Ascending aorta (tissue), 2 donors: Measurements from ENCODE around the gene TPP2. TPM values are rescaled to one million over a fixed set of nuclear protein-coding genes. Genes with fewer than 3 reads are reported as not detected.

Source experiments
- DNase-seq, 2 donors: peaks; one replicate each; pipeline ENCODE4 v3.0.0-alpha.2; 2019; ENCODE audit warnings: low spot score in 2 of 2
- H3K27ac ChIP-seq, 2 donors: fragments of 200-600 bp; sonication (generic); one replicate each; pipeline ENCODE4 v1.5.1; 2016 to 2017; ENCODE audit warnings: mild to moderate bottlenecking in 1 of 2
- H3K27me3 ChIP-seq: fragments of 200-600 bp; sonication (generic); one replicate; pipeline ENCODE4 v1.5.1; 2017
- H3K36me3 ChIP-seq, 2 donors: fragments of 200-600 bp; sonication (generic); one replicate each; pipeline ENCODE4 v1.5.1; 2016
- H3K4me1 ChIP-seq, 2 donors: fragments of 200-600 bp; sonication (generic); one replicate each; pipeline ENCODE4 v1.5.1; 2016 to 2017; ENCODE audit warnings: mild to moderate bottlenecking in 1 of 2
- H3K4me3 ChIP-seq, 2 donors: fragments of 200-600 bp; sonication (generic); one replicate each; pipeline ENCODE4 v1.5.1; 2016 to 2017; ENCODE audit warnings: mild to moderate bottlenecking in 1 of 2
- H3K9me3 ChIP-seq, 2 donors: fragments of 200-600 bp; sonication (generic); one replicate each; pipeline ENCODE4 v1.5.1; 2016
- CTCF ChIP-seq, 3 experiments: fragments of 200-600 bp in 2 of 3; fragments of 450-650 bp in 1 of 3; sonication (generic) in 2 of 3; IDR thresholded peaks; one replicate each; pipeline ENCODE4 v1.5.1; 2016 to 2019; ENCODE audit warnings: antibody characterized with exemption in 3 of 3, mild to moderate bottlenecking in 1 of 3, moderate library complexity in 1 of 3
- intact Hi-C: fragments of 100-400 bp; cut with DNase I; formaldehyde crosslinking; loops from one replicate; pipeline ENCODE4 v1.15.1; 2023
- total RNA-seq: library from RNA; depleted of rRNA; stranded (reverse); fragments of >200 nt; gene quantifications from one replicate; pipeline ENCODE4 v1.1.0, GENCODE V29; 2016

The TPP2 gene
- total RNA-seq, 1 donor from 2014 or later = 21.4 TPM

GRCh38 chr13:102645701-102646100, 48.9 kb downstream of the TPP2 start:
- peaks cover 23 to 62% of the 10 kb centered on the region in 2 donors for H3K36me3 ChIP-seq
- no peak overlapping the region for H3K4me3 ChIP-seq
- intact Hi-C loops = no loop called here

GRCh38 chr13:102648046-102648445, 51.3 kb downstream of the TPP2 start:
- Histone ChIP-seq H3K9me3 (no peaks in the 10 kb centered on the region), H3K27ac (no peak overlapping the region), H3K36me3 (peaks cover 23 to 55% of the 10 kb centered on the region in 2 donors), H3K4me1 (no peaks in the 10 kb centered on the region), H3K4me3 (no peak overlapping the region), H3K27me3 (no peaks in the 10 kb centered on the region)
- DNase-seq = no peak
- intact Hi-C loops = no loop called here
- TF ChIP-seq CTCF (IDR thresholded peaks at IDR 0.05) = no peak

More at GRCh38 chr13:102645701-102646100, 48.9 kb downstream of the TPP2 start:
- no peaks in the 10 kb centered on the region for H3K4me1 ChIP-seq
- no peak overlapping the region for H3K27ac ChIP-seq
- no peak for TF ChIP-seq CTCF (IDR thresholded peaks at IDR 0.05)
- no peak for DNase-seq
- no peaks in the 10 kb centered on the region for H3K9me3 ChIP-seq
- no peaks in the 10 kb centered on the region for H3K27me3 ChIP-seq

GRCh38 chr13:102650444-102650843, 53.7 kb downstream of the TPP2 start:
- Histone ChIP-seq H3K4me1 (no peaks in the 10 kb centered on the region), H3K27me3 (no peaks in the 10 kb centered on the region), H3K27ac (no peak overlapping the region), H3K36me3 (peaks cover 11 to 49% of the 10 kb centered on the region in 2 donors), H3K9me3 (no peaks in the 10 kb centered on the region), H3K4me3 (no peak overlapping the region)
- no peak for TF ChIP-seq CTCF (IDR thresholded peaks at IDR 0.05)
- intact Hi-C loops = no loop called here
- no peak for DNase-seq

GRCh38 chr13:102651392-102651791, 54.6 kb downstream of the TPP2 start:
- no peak overlapping the region for H3K4me3 ChIP-seq
- H3K36me3 ChIP-seq = peaks cover 7 to 46% of the 10 kb centered on the region in 2 donors
- no peak for TF ChIP-seq CTCF (IDR thresholded peaks at IDR 0.05)
- no peak for DNase-seq
- no peaks in the 10 kb centered on the region for H3K9me3 ChIP-seq
- intact Hi-C loops = no loop called here
- H3K27ac ChIP-seq = no peak overlapping the region
- H3K4me1 ChIP-seq = no peaks in the 10 kb centered on the region
- H3K27me3 ChIP-seq = no peaks in the 10 kb centered on the region

GRCh38 chr13:102651892-102652291, 55.1 kb downstream of the TPP2 start:
- no peak for TF ChIP-seq CTCF (IDR thresholded peaks at IDR 0.05)
- intact Hi-C loops = no loop called here
- no peak for DNase-seq
- Histone ChIP-seq H3K36me3 (peaks cover 7 to 44% of the 10 kb centered on the region in 2 donors), H3K27ac (no peak overlapping the region), H3K9me3 (no peaks in the 10 kb centered on the region), H3K4me1 (no peaks in the 10 kb centered on the region), H3K4me3 (no peak overlapping the region), H3K27me3 (no peaks in the 10 kb centered on the region)

- no peak overlapping the region for H3K27ac ChIP-seq
- peaks cover 20 to 33% of the 10 kb centered on the region in 2 donors for H3K36me3 ChIP-seq
- TF ChIP-seq CTCF (IDR thresholded peaks at IDR 0.05) = no peak
- H3K4me1 ChIP-seq = no peaks in the 10 kb centered on the region
- intact Hi-C loops = no loop called here
- no peak overlapping the region for H3K4me3 ChIP-seq
- no peaks in the 10 kb centered on the region for H3K27me3 ChIP-seq
- DNase-seq = no peak
- H3K9me3 ChIP-seq = no peaks in the 10 kb centered on the region
These were observed 58.0 kb downstream of the TPP2 start for GRCh38 chr13:102654756-102655155.
